ENCODE measurements around the gene CELF6.

DNA sequence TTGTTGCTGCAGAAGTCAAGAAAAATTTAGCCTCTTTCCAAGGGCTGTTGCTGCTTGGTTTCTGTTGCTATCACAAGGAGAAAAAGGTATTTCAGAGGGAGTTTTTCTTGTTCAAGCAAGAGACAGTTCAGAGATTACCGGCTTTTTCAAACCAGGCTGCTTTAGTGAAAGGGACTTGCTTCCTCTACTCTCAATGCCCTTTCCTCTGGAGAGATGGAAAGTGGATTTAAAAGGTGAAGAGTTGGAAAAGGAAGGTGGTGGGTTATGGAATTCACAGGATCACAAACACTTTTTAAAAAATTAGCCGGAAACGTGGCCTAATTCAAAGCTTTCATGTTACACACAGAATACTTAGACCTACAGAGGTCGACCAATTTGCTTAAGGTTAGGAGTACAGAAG is 48.7 kb downstream of the CELF6 start:
- TF ChIP-seq, protein P1, sequence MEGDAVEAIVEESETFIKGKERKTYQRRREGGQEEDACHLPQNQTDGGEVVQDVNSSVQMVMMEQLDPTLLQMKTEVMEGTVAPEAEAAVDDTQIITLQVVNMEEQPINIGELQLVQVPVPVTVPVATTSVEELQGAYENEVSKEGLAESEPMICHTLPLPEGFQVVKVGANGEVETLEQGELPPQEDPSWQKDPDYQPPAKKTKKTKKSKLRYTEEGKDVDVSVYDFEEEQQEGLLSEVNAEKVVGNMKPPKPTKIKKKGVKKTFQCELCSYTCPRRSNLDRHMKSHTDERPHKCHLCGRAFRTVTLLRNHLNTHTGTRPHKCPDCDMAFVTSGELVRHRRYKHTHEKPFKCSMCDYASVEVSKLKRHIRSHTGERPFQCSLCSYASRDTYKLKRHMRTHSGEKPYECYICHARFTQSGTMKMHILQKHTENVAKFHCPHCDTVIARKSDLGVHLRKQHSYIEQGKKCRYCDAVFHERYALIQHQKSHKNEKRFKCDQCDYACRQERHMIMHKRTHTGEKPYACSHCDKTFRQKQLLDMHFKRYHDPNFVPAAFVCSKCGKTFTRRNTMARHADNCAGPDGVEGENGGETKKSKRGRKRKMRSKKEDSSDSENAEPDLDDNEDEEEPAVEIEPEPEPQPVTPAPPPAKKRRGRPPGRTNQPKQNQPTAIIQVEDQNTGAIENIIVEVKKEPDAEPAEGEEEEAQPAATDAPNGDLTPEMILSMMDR (IDR thresholded peaks at IDR 0.05; ENCODE audit: poor library complexity), result no peak
- TF ChIP-seq EZH2 (IDR thresholded peaks at IDR 0.05; ENCODE audit: borderline replicate concordance), result no peak
- no peak for TF ChIP-seq EZH2phosphoT487 (IDR thresholded peaks at IDR 0.05; ENCODE audit: low read depth, severe bottlenecking, unreplicated experiment)
